T-helper 2 cell treated with Interferon-gamma antibody and Interleukin-4, amounts not matched to agents 5 μg/mL and 100 μg/mL, for 36 hours (primary cell): ENCODE measurements around the gene ZNF91.
"Not testable (repeated sequence)": the region's sequence is repeated elsewhere in the genome, so short reads cannot be mapped to it uniquely, and the experiment has no call there.

ENCODE experiments used
- DNase-seq: peaks from one replicate; pipeline ENCODE4 v3.0.0; 2021; ENCODE audit warnings: low spot score
- H3K27ac Mint-ChIP-seq: one replicate; pipeline ENCODE4 v1.8.0; 2021; ENCODE audit warnings: mild to moderate bottlenecking, mixed read lengths
- H3K27me3 Mint-ChIP-seq: one replicate; pipeline ENCODE4 v1.8.0; 2021; ENCODE audit warnings: low read depth, mixed read lengths
- H3K36me3 Mint-ChIP-seq: one replicate; pipeline ENCODE4 v1.8.0; 2021; ENCODE audit warnings: low read depth, mixed read lengths
- H3K4me1 Mint-ChIP-seq: one replicate; pipeline ENCODE4 v1.8.0; 2021; ENCODE audit warnings: low read depth, mixed read lengths
- H3K4me3 Mint-ChIP-seq: one replicate; pipeline ENCODE4 v1.8.0; 2022; ENCODE audit warnings: mild to moderate bottlenecking, moderate library complexity, mixed read lengths
- H3K9me3 Mint-ChIP-seq: one replicate; pipeline ENCODE4 v1.8.0; 2021; ENCODE audit warnings: mixed read lengths

ZNF91 gene

DNA sequence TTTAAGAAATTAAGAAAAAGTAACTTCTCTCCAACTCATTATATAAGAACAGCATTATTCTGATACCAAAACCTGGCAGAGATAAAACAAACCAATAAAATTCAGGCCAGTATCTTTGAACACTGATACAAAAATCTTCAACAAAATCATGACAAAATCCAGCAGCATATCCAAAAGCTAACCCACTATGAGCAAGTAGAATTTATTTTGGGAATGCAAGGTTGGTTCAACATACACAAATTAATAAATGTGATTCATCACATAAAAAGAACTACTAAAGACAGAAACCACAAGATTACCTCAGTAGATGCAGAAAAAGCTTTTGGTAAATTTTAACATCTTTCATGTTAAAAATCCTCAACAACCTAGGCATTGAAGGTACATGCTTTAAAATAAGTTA lies 12.3 kb downstream of the ZNF91 start:
- no peaks in the 10 kb centered on the region for H3K27me3 Mint-ChIP-seq
- H3K36me3 Mint-ChIP-seq = peaks cover 77% of the 10 kb centered on the region
- no peak overlapping the region for H3K4me3 Mint-ChIP-seq
- H3K27ac Mint-ChIP-seq = no peak overlapping the region
- H3K9me3 Mint-ChIP-seq = peaks cover 58% of the 10 kb centered on the region
- no peaks in the 10 kb centered on the region for H3K4me1 Mint-ChIP-seq
- DNase-seq = no peak

DNA sequence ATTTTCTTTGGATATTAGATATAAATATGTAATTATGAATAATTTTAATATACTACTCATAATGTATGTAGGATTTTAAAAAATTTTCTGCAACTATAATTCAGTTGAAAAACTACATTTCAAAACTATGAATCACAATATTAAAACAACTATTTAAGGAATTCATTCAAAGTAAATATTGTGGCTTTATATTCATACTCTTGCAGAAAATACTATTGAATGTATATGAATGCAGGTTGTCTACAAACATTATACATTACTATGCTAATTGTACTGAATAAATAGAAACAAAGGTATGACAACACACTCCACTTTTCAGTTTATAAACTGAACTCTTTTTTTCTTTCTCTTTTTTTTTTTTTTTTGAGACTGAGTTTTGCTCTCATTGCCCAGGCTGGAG lies 14.2 kb downstream of the ZNF91 start:
- Mint-ChIP-seq H3K36me3 (peaks cover 77% of the 10 kb centered on the region), H3K27ac (no peak overlapping the region), H3K4me1 (no peaks in the 10 kb centered on the region), H3K27me3 (no peaks in the 10 kb centered on the region), H3K4me3 (no peak overlapping the region), H3K9me3 (peaks cover 61% of the 10 kb centered on the region)
- no peak for DNase-seq

- not testable (repeated sequence) for DNase-seq, H3K4me1 Mint-ChIP-seq, H3K4me3 Mint-ChIP-seq, H3K27me3 Mint-ChIP-seq, H3K27ac Mint-ChIP-seq
- Mint-ChIP-seq H3K9me3 (peaks cover 61% of the 10 kb centered on the region), H3K36me3 (peaks cover 76% of the 10 kb centered on the region)
Measured at GRCh38 chr19:23379671-23380070, 15.6 kb downstream of the ZNF91 start.

- H3K27me3 Mint-ChIP-seq = no peaks in the 10 kb centered on the region
- H3K9me3 Mint-ChIP-seq = peaks cover 55% of the 10 kb centered on the region
- H3K36me3 Mint-ChIP-seq = peaks cover 75% of the 10 kb centered on the region
- H3K27ac Mint-ChIP-seq = no peak overlapping the region
- DNase-seq = no peak
- no peak overlapping the region for H3K4me3 Mint-ChIP-seq
- H3K4me1 Mint-ChIP-seq = no peaks in the 10 kb centered on the region
Measured at GRCh38 chr19:23378948-23379347, 16.3 kb downstream of the ZNF91 start.

- Mint-ChIP-seq H3K36me3 (peaks cover 76% of the 10 kb centered on the region), H3K4me1 (no peaks in the 10 kb centered on the region), H3K27ac (no peak overlapping the region), H3K27me3 (no peaks in the 10 kb centered on the region), H3K4me3 (no peak overlapping the region), H3K9me3 (peaks cover 60% of the 10 kb centered on the region)
- DNase-seq = no peak
Measured at GRCh38 chr19:23377276-23377675, 18.0 kb downstream of the ZNF91 start.

- no peak overlapping the region for H3K4me3 Mint-ChIP-seq
- H3K36me3 Mint-ChIP-seq = peaks cover 60% of the 10 kb centered on the region
- no peak overlapping the region for H3K27ac Mint-ChIP-seq
- H3K9me3 Mint-ChIP-seq = peaks cover 44% of the 10 kb centered on the region
- no peaks in the 10 kb centered on the region for H3K27me3 Mint-ChIP-seq
- DNase-seq = no peak
- no peaks in the 10 kb centered on the region for H3K4me1 Mint-ChIP-seq
Measured at GRCh38 chr19:23366437-23366836, 28.8 kb downstream of the ZNF91 start.

GRCh38 chr19:23366031-23366430 lies 29.2 kb downstream of the ZNF91 start:
- H3K27me3 Mint-ChIP-seq, DNase-seq, H3K27ac Mint-ChIP-seq, H3K4me3 Mint-ChIP-seq, H3K4me1 Mint-ChIP-seq: not testable (repeated sequence)
- Mint-ChIP-seq H3K36me3 (peaks cover 59% of the 10 kb centered on the region), H3K9me3 (peaks cover 44% of the 10 kb centered on the region)

GRCh38 chr19:23365222-23365621 lies 30.0 kb downstream of the ZNF91 start:
- no peak overlapping the region for H3K4me3 Mint-ChIP-seq
- no peaks in the 10 kb centered on the region for H3K4me1 Mint-ChIP-seq
- peaks cover 57% of the 10 kb centered on the region for H3K36me3 Mint-ChIP-seq
- no peak overlapping the region for H3K27ac Mint-ChIP-seq
- peaks cover 44% of the 10 kb centered on the region for H3K9me3 Mint-ChIP-seq
- DNase-seq = no peak
- H3K27me3 Mint-ChIP-seq = no peaks in the 10 kb centered on the region

DNA sequence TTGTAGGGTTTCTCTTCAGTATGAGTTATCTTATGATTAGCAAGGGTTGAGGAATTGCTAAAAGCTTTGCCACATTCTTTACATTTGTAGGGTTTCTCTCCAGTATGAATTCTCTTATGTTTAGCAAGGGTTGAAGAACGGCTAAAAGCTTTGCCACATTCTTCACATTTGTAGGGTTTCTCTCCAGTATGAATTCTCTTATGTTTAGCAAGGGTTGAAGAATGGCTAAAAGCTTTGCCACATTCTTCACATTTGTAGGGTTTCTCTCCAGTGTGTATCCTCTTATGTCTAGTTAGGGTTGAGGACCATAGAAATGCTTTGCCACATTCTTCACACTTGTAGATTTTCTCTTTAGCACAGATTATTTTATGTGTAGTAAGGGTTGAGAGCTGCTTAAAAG lies 33.4 kb downstream of the ZNF91 start:
- H3K4me3 Mint-ChIP-seq, DNase-seq, H3K27me3 Mint-ChIP-seq, H3K27ac Mint-ChIP-seq, H3K4me1 Mint-ChIP-seq: not testable (repeated sequence)
- H3K36me3 Mint-ChIP-seq = peaks cover 58% of the 10 kb centered on the region
- peaks cover 60% of the 10 kb centered on the region for H3K9me3 Mint-ChIP-seq

- H3K36me3 Mint-ChIP-seq = peaks cover 74% of the 10 kb centered on the region
- no peak overlapping the region for H3K27ac Mint-ChIP-seq
- H3K4me1 Mint-ChIP-seq = no peaks in the 10 kb centered on the region
- no peak overlapping the region for H3K4me3 Mint-ChIP-seq
- DNase-seq = no peak
- no peaks in the 10 kb centered on the region for H3K27me3 Mint-ChIP-seq
- peaks cover 89% of the 10 kb centered on the region for H3K9me3 Mint-ChIP-seq
Measured at GRCh38 chr19:23351806-23352205, 43.5 kb downstream of the ZNF91 start.

GRCh38 chr19:23346696-23347095 lies 48.6 kb downstream of the ZNF91 start:
- Mint-ChIP-seq H3K27me3 (no peaks in the 10 kb centered on the region), H3K4me1 (no peaks in the 10 kb centered on the region), H3K9me3 (peaks cover 86% of the 10 kb centered on the region), H3K27ac (no peak overlapping the region), H3K4me3 (no peak overlapping the region), H3K36me3 (peaks cover 76% of the 10 kb centered on the region)
- no peak for DNase-seq

GRCh38 chr19:23345838-23346237 lies 49.4 kb downstream of the ZNF91 start:
- DNase-seq = no peak
- H3K27ac Mint-ChIP-seq = peak overlapping the region; percentile 24
- peaks cover 80% of the 10 kb centered on the region for H3K9me3 Mint-ChIP-seq
- H3K36me3 Mint-ChIP-seq = peaks cover 72% of the 10 kb centered on the region
- no peaks in the 10 kb centered on the region for H3K4me1 Mint-ChIP-seq
- H3K4me3 Mint-ChIP-seq = no peak overlapping the region
- H3K27me3 Mint-ChIP-seq = no peaks in the 10 kb centered on the region

GRCh38 chr19:23343434-23344010 lies 51.7 kb downstream of the ZNF91 start:
- Mint-ChIP-seq H3K4me1 (no peaks in the 10 kb centered on the region), H3K27ac (no peak overlapping the region), H3K36me3 (peaks cover 68% of the 10 kb centered on the region), H3K9me3 (peaks cover 79% of the 10 kb centered on the region), H3K27me3 (no peaks in the 10 kb centered on the region), H3K4me3 (no peak overlapping the region)
- DNase-seq = no peak

GRCh38 chr19:23328211-23328610 lies 67.1 kb downstream of the ZNF91 start:
- Mint-ChIP-seq H3K27ac (no peak overlapping the region), H3K36me3 (peaks cover 30% of the 10 kb centered on the region), H3K4me1 (no peaks in the 10 kb centered on the region), H3K27me3 (no peaks in the 10 kb centered on the region), H3K9me3 (peaks cover 71% of the 10 kb centered on the region), H3K4me3 (no peak overlapping the region)
- DNase-seq = no peak

GRCh38 chr19:23321953-23322549 lies 73.2 kb downstream of the ZNF91 start:
- Mint-ChIP-seq H3K4me1 (no peaks in the 10 kb centered on the region), H3K27ac (no peak overlapping the region), H3K4me3 (no peak overlapping the region), H3K27me3 (no peaks in the 10 kb centered on the region), H3K9me3 (peaks cover 77% of the 10 kb centered on the region), H3K36me3 (peaks cover 7% of the 10 kb centered on the region)
- DNase-seq = no peak
